K562 (cell line): Measurements from ENCODE around the gene KCNJ4. TPM values are rescaled to one million over a fixed set of nuclear protein-coding genes. Genes with fewer than 3 reads are reported as not detected.

Experiments used
- ATAC-seq: fragments of 200-7000 bp; cut with Tn5 transposase; 3 replicates; pipeline ENCODE4 v1.9.1; 2020; ENCODE audit warnings: moderate library complexity
- BruUV-seq: library from RNA; stranded (reverse); fragments of 400-500 nt; replicated peaks from 2 replicates; lab custom pipeline; 2021; lab: Mats Ljungman, UMichigan
- CTCF ChIA-PET: fragments of 300-600 bp; formaldehyde crosslinking; extraction: SDS; loops from one replicate; lab custom pipeline; 2021; ENCODE audit warnings: low intra/inter-chr PET ratio; lab: Yijun Ruan, JAX
- POLR2A ChIA-PET: fragments of 300-600, 350-650 bp; sonication (Branson Sonifier 250); formaldehyde crosslinking; extraction: SDS; loops from one replicate; lab custom pipeline; 2021; ENCODE audit warnings: antibody characterized with exemption, inconsistent platforms; lab: Yijun Ruan, JAX
- DNase-seq, 4 experiments: peaks; one replicate each; pipeline versions ENCODE4 v3.0.0 to v3.0.0-alpha.2; 2011 to 2018; ENCODE audit warnings: low spot score in 3 of 4, mixed read lengths in 3 of 4; ENCODE audit errors: extremely low read depth in 1 of 4
- FAIRE-seq: peaks from 2 replicates; lab custom pipeline; 2011; peaks lifted over from hg19 to GRCh38; lab: Jason Lieb, UNC
- H2AFZ ChIP-seq: 2 replicates; pipeline ENCODE4 v1.6.0; 2011; ENCODE audit warnings: low read depth, low read length, control low read depth, inconsistent platforms
- H3K27ac ChIP-seq: fragments of 200-600 bp; 3 replicates; pipeline ENCODE4 v1.8.0; 2011; ENCODE audit warnings: low read depth, mild to moderate bottlenecking, control low read depth, inconsistent platforms, low read length, moderate library complexity, mixed read lengths; ENCODE audit errors: extremely low read depth
- H3K27me3 ChIP-seq, 2 experiments: fragments of 300-600 bp in 1 of 2; 2 replicates in 1 of 2; 3 replicates in 1 of 2; pipeline versions ENCODE4 v1.6.0 to v1.8.0; 2011; ENCODE audit warnings: inconsistent platforms in 2 of 2, low read length in 2 of 2, mild to moderate bottlenecking in 1 of 2, mixed read lengths in 1 of 2, moderate library complexity in 1 of 2; ENCODE audit not compliant: control insufficient read depth in 2 of 2, insufficient read depth in 2 of 2
- H3K36me3 ChIP-seq: fragments of 300-600 bp; 3 replicates; pipeline ENCODE4 v1.8.0; 2011; ENCODE audit warnings: mild to moderate bottlenecking, low read length, inconsistent platforms; ENCODE audit not compliant: control insufficient read depth, insufficient read depth
- H3K4me1 ChIP-seq, 2 experiments: fragments of 200-600 bp in 1 of 2; replicated peaks in 1 of 2; 2 replicates in 1 of 2; 3 replicates in 1 of 2; pipeline versions ENCODE4 v1.5.1 to v1.8.0; 2011; ENCODE audit warnings: inconsistent platforms in 2 of 2, low read length in 2 of 2, mild to moderate bottlenecking in 1 of 2, mixed read lengths in 1 of 2, moderate library complexity in 1 of 2; ENCODE audit not compliant: control insufficient read depth in 2 of 2, insufficient read depth in 2 of 2
- H3K4me2 ChIP-seq: 2 replicates; pipeline ENCODE4 v1.6.1; 2011; ENCODE audit warnings: low read length, control low read depth, inconsistent platforms, mixed read lengths; ENCODE audit not compliant: insufficient read depth
- H3K4me3 ChIP-seq: fragments of 200-600 bp; sonication (generic), shearing (Covaris generic); 2 replicates; pipeline ENCODE4 v1.5.1; 2016; ENCODE audit warnings: control low read depth, inconsistent platforms
- H3K79me2 ChIP-seq: fragments of 200-600 bp; 3 replicates; pipeline ENCODE4 v1.8.0; 2011; ENCODE audit warnings: low read length, inconsistent platforms; ENCODE audit not compliant: control insufficient read depth, insufficient read depth
- H3K9ac ChIP-seq, 2 experiments: 2 replicates each; pipeline versions ENCODE4 v1.6.0 to v1.6.1; 2011; ENCODE audit warnings: low read depth in 2 of 2, low read length in 2 of 2, control low read depth in 1 of 2, inconsistent platforms in 1 of 2, mild to moderate bottlenecking in 1 of 2, mixed read lengths in 1 of 2; ENCODE audit not compliant: insufficient read depth in 1 of 2
- H3K9me1 ChIP-seq: one replicate; pipeline ENCODE4 v1.6.0; 2011; ENCODE audit warnings: inconsistent platforms, mild to moderate bottlenecking, low read length, moderate library complexity; ENCODE audit not compliant: control insufficient read depth, insufficient read depth
- H3K9me3 ChIP-seq: replicated peaks from 2 replicates; pipeline ENCODE4 v1.5.1; 2011; ENCODE audit warnings: low read depth, low read length, inconsistent platforms; ENCODE audit not compliant: control insufficient read depth, insufficient read depth
- H4K20me1 ChIP-seq: replicated peaks from 2 replicates; pipeline ENCODE4 v1.6.1; 2011; ENCODE audit warnings: low read length, inconsistent platforms, mixed read lengths; ENCODE audit not compliant: control insufficient read depth, insufficient read depth
- BCOR ChIP-seq: fragments of 450-650 bp; IDR thresholded peaks from 2 replicates; pipeline ENCODE4 v1.6.1; 2016
- ESRRA ChIP-seq: fragments of 450-650 bp; IDR thresholded peaks from 2 replicates; pipeline ENCODE4 v1.6.1; 2014; ENCODE audit warnings: low read depth, mild to moderate bottlenecking, moderate library complexity, borderline replicate concordance
- MTF1 ChIP-seq: fragments of 250-450 bp; sonication (Bioruptor Pico); IDR thresholded peaks from 2 replicates; pipeline ENCODE4 v1.9.0; 2021; ENCODE audit warnings: moderate library complexity, mild to moderate bottlenecking, inconsistent platforms, borderline replicate concordance
- POLR2B ChIP-seq: fragments of 450-650 bp; IDR thresholded peaks from 2 replicates; pipeline ENCODE4 v1.6.1; 2018; ENCODE audit warnings: low read depth; ENCODE audit not compliant: partially characterized antibody
- RBM25 ChIP-seq: fragments of 200-400 bp; formaldehyde crosslinking; IDR thresholded peaks from 2 replicates; pipeline ENCODE4 v1.6.1; 2018; ENCODE audit warnings: low read length, low read depth, moderate library complexity; ENCODE audit not compliant: severe bottlenecking
- ZKSCAN3 ChIP-seq: fragments of 250-450 bp; sonication (Bioruptor Pico); IDR thresholded peaks from 2 replicates; pipeline ENCODE4 v1.4.0; 2020
- WGBS: fragments of 100-300 bp; shearing (Covaris generic); methylation state at CpG from one replicate; pipeline ENCODE4 v1.1.6; 2016; ENCODE audit warnings: low coverage, mixed read lengths; ENCODE audit not compliant: insufficient coverage; ENCODE audit errors: missing lambda C conversion rate; 5-methylcytosine and 5-hydroxymethylcytosine counted together
- in situ Hi-C: fragments of 300-500 bp; cut with MboI; formaldehyde crosslinking; loops from 4 replicates; pipeline ENCODE4 v1.15.0; 2018; ENCODE audit warnings: inconsistent platforms, mixed read lengths
- intact Hi-C: fragments of 100-400 bp; cut with micrococcal nuclease; formaldehyde crosslinking; loops from 2 replicates; pipeline ENCODE4 v1.14.2; 2022
- polyA plus RNA-seq, 8 experiments: library from polyadenylated mRNA; depleted of rRNA in 4 of 8; stranded (reverse) in 5 of 8; unstranded in 3 of 8; fragments of >200 nt; fragmentation: Nextera tagmentation in 2 of 8; fragmentation: Illumina TruSeq in 1 of 8; extraction: Ambion mirVana in 2 of 8; extraction: Trizol in 1 of 8; gene quantifications; 2 replicates each; pipeline versions ENCODE4 v1.2.1 to v1.2.3, GENCODE V29; 2011 to 2014; ENCODE audit warnings: inconsistent platforms in 1 of 8, missing spikeins in 1 of 8
- total RNA-seq, 7 experiments: library from RNA; depleted of rRNA in 6 of 7; stranded (reverse); fragments of >200 nt in 6 of 7; fragmentation: Illumina TruSeq in 2 of 7; extraction: Trizol in 2 of 7; gene quantifications; 2 replicates each; pipeline versions ENCODE4 v1.2.1 to v1.2.3, GENCODE V29; 2011 to 2021; ENCODE audit warnings: low replicate concordance in 1 of 7

Gene KCNJ4
- total and polyA plus RNA-seq, 9 of the 15 experiments (the other 6 are each of a cell fraction or from before 2014, with no cell fraction given): 0.07 to 0.55 (median 0.09) TPM; not detected in 4

- 32% methylated on average over 4 of the region's 4 CpGs for WGBS
- ATAC-seq: no peak
These were observed 3.1 kb downstream of the KCNJ4 start for GRCh38 chr22:38451864-38452263.

GRCh38 chr22:38451404-38451803 lies 3.6 kb downstream of the KCNJ4 start:
- POLR2A ChIA-PET: interaction anchor here (0.6 to 1.6 kb wide), 4 partner anchors 12 to 52 kb away, joined by 3 to 4 read pairs (median 4); partner anchors contain the start of gene KDELR3

More at GRCh38 chr22:38451864-38452263, 3.1 kb downstream of the KCNJ4 start:
- DNase-seq: no peak
- H3K27ac ChIP-seq: no peak overlapping the region
- H3K36me3 ChIP-seq: no peaks in the 10 kb centered on the region
- no peaks in the 10 kb centered on the region for H3K9me1 ChIP-seq
- CTCF ChIA-PET: no interaction called here
- BruUV-seq: no TSS peak
- peaks cover 0 to 39% of the 10 kb centered on the region in 2 experiments; a peak in 3 of 5 replicates for H3K4me1 ChIP-seq
- no peaks in the 10 kb centered on the region for H3K79me2 ChIP-seq
- H3K4me2 ChIP-seq: no peak overlapping the region
- no peak overlapping the region for H2AFZ ChIP-seq
- H4K20me1 ChIP-seq: peaks cover 11% of the 10 kb centered on the region; the same call in 1 of the 2 replicates
- no peak overlapping the region for H3K9ac ChIP-seq
- intact Hi-C loops: no loop called here
- no peaks in the 10 kb centered on the region; a peak in 1 of 5 replicates for H3K27me3 ChIP-seq
- no peaks in the 10 kb centered on the region for H3K9me3 ChIP-seq
- TF ChIP-seq ZKSCAN3 (no peak), RBM25 (peak; percentile 71), BCOR (peak; percentile 48; the same call in 1 of the 2 replicates), ESRRA (peak; percentile 77)
- TF ChIP-seq, all 486 proteins: peak for 3
- no peak overlapping the region for H3K4me3 ChIP-seq
- POLR2A ChIA-PET: interaction anchor here (1.0 kb wide), 1 partner anchor 16 kb away, joined by 4 read pairs; the partner anchor contains the start of gene KDELR3
- FAIRE-seq: no peak
- in situ Hi-C loops: no loop called here

More at GRCh38 chr22:38451404-38451803, 3.6 kb downstream of the KCNJ4 start:
- H4K20me1 ChIP-seq: peaks cover 11% of the 10 kb centered on the region; the same call in 1 of the 2 replicates
- no peaks in the 10 kb centered on the region; a peak in 1 of 5 replicates for H3K27me3 ChIP-seq
- ATAC-seq: no peak
- no peaks in the 10 kb centered on the region for H3K9me3 ChIP-seq
- H3K4me2 ChIP-seq: no peak overlapping the region
- no peak overlapping the region for H2AFZ ChIP-seq
- H3K27ac ChIP-seq: no peak overlapping the region
- no peak for TF ChIP-seq MTF1 (CRISPR knock-in tag)
- no peak for TF ChIP-seq POLR2B
- TF ChIP-seq, all 486 proteins: peak for 0
- no peaks in the 10 kb centered on the region for H3K36me3 ChIP-seq
- H3K79me2 ChIP-seq: no peaks in the 10 kb centered on the region
- DNase-seq (no peak), FAIRE-seq (no peak)
- CTCF ChIA-PET: no interaction called here
- H3K9ac ChIP-seq: no peak overlapping the region
- BruUV-seq: no TSS peak
- H3K4me3 ChIP-seq: no peak overlapping the region
- 82% methylated on average over 1 of the region's 2 CpGs for WGBS
- no peaks in the 10 kb centered on the region for H3K9me1 ChIP-seq
- intact Hi-C loops (no loop called here), in situ Hi-C loops (no loop called here)
- H3K4me1 ChIP-seq: peaks cover 0 to 38% of the 10 kb centered on the region in 2 experiments; a peak in 3 of 5 replicates
